Hematopoietic multipotent progenitor cell treated with erythropoietin and hydrocortisone succinate and interleukin-3 and kit ligand, for 4 days (in vitro differentiated cells): Measurements from ENCODE around the gene TNKS1BP1.

Source experiments
- DNase-seq: peaks from one replicate; pipeline ENCODE4 v3.0.0-alpha.2; 2015

The TNKS1BP1 gene

GRCh38 chr11:57324154-57324885, 432 bp downstream of the TNKS1BP1 start:
- peak; percentile 53 for DNase-seq

GRCh38 chr11:57323855-57324153, 948 bp downstream of the TNKS1BP1 start:
- DNase-seq: no peak

DNA sequence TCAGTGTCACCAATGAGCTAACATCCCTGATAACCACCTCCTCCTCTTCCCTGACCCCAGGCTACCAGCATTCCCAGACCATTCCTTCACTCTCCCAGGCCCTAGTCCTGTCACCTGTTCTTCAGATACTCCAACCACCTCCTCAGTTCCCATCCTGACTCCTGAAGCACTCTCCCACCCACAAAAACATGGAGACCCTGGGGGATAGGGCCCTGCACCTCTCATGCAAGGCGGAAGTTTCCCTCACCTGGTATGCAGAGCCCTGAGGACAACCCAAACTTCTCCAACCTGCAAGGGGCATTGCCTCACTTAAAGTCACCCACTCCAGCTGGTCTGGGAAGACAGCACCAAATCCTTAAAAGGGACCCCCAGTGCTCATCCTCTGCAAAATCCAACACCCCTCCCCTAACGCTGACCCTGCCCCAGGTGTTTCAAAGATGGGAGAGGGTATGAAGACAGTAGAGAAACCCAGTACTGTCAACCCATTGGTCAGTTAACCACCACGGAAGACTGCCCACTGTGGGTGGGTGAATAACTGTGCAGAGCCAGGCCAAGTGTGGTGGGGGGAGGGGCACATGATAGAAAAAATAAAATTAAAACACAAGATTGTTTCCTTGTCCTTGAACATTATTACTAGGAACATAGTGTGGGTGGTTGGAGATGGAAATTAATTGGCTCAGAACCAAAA, 1.4 kb downstream of the TNKS1BP1 start:
- peak; percentile 37 for DNase-seq

DNA sequence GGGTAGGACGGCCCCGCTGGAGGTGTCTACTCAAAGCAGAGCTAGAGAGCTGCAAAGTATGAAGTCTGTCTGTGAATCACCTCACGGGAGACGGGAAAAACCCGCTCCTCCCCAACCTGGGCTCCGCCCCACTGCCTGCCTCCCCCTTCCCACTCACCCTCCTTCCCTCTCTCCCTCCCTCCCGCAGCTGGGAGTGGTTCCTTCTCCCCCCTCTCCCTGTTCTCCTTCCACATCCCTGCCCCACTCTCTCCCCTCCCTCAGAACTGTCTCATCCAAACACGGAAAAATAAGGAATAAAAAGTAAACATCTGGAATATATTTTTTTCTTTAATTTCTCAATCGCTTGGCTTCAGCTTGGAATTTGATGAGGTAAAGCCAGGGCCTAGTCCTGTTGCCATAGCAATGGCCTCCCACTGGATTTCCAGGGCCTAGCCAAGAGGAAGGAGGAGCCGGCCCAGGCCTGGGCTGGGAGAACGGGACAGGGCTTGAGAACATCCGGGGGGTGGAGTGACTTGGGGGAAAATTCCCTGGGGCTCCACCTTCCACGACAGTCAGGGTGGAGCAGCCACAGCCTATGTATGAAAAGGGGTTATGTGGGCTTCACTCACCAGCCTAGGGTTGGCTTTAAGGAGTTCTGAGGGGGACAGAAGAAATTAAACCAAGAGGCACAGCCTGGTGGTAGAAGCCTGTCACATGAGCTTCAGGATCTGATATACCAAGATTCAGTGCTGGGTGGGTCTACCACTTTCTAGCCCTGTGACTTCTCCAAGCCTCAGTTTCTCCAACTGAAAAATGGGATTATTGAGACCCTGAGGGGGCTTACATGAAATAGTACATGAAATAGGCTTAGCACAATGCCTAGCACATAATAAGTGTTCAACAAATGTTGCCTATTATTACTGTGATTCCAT, 2.2 kb downstream of the TNKS1BP1 start:
- peak; percentile 50 for DNase-seq

GRCh38 chr11:57321388-57322255, 3.1 kb downstream of the TNKS1BP1 start:
- peak; percentile 89 for DNase-seq

GRCh38 chr11:57320719-57321387, 3.9 kb downstream of the TNKS1BP1 start:
- no peak for DNase-seq

GRCh38 chr11:57320067-57320718, 4.6 kb downstream of the TNKS1BP1 start:
- no peak for DNase-seq

DNA sequence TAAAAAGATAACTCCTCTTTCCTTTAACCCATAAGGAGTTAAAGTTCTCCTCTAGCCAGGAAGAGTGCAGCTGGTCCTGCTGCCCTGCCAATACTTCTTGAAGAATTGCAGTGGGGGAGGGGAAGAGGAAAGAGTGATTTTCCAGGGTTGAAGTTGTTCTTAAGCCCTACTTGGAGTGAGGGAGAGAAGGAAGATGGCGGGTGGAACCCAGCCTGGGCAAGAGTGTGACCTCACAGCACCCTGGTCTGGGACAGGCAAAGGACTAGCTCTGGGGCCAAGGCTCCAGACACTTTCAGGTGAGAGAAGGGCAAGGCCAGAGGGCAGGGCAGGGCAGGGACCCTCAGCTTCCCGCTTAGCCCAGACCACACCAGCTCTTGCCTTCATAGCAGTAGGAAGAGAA, 6.6 kb downstream of the TNKS1BP1 start:
- DNase-seq: no peak

- no peak for DNase-seq
Measured at GRCh38 chr11:57316017-57316416, 8.7 kb downstream of the TNKS1BP1 start.

GRCh38 chr11:57315491-57315890, 9.3 kb downstream of the TNKS1BP1 start:
- peak; percentile 79 for DNase-seq

DNA sequence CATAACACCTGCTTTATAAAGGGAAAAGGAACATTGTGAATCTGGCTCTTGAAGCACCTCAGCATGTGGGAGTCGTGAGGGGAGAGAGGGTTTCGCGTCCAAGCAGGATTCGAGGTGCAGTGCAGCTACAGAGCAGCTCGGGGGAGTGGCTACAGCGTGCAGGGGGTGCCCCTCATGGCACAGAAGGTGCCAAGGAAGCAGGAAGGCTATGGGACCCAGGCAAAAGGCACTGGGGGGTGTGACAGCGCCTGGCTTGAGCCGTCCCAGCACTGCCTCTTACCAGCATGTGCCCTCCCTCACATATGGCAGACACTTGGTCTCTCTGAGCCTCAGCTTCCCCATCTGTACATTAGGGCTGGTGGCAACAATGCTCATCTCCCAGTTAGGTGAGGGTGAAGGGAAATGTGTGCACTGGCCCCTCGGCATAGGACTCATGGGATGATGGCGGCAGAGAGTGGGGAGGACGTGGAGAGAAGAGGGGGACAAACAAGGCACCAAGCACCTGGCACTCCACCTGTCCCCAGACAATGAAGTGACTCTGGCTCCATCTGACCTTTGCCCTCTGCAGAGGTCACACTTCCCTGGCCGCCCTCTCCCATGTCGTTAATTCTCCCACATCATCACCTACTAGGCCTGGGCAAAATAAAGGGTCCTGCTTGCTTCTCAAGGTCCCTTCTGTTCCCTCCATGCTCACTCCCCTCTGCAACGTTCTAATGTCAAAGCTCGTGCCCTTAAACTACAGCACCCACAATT, 10.4 kb downstream of the TNKS1BP1 start:
- no peak for DNase-seq

- DNase-seq: no peak
Measured at GRCh38 chr11:57313788-57314135, 11.0 kb downstream of the TNKS1BP1 start.

DNA sequence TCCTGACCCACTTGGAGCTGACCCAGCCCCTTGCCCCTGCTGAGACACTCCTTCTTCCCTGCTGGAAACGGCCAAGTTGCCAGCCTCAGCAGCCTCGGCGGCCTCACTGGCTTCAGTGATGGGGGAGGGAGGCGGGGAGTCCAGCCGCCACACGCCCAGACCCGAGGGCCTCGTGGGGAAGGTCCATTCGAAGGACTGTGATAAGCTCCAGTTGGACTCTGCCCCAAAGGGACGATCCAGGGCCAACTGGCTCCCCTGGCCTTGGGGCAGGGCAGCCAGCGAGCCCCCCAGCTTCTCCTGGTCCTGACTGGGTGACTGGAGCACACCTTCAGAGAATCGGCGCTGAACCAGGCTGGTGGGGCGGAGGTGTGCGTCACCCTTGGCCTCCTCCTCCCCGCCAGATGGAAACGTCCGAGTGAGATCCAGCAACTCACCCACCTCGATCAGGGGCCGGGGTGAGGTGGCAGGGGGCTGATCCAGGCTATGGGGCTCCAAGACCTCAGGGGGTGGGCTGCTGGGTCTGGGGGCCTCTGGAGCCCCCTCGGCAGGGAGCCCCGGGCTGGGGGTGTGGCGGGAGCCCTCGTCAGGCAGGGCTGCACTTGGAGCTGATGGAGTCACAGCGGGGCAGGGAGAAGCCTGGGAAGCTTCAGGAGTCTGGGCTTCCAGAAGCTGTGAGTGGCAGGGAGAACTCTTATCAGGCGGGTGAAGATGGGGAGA, 11.5 kb downstream of the TNKS1BP1 start:
- DNase-seq: no peak

DNA sequence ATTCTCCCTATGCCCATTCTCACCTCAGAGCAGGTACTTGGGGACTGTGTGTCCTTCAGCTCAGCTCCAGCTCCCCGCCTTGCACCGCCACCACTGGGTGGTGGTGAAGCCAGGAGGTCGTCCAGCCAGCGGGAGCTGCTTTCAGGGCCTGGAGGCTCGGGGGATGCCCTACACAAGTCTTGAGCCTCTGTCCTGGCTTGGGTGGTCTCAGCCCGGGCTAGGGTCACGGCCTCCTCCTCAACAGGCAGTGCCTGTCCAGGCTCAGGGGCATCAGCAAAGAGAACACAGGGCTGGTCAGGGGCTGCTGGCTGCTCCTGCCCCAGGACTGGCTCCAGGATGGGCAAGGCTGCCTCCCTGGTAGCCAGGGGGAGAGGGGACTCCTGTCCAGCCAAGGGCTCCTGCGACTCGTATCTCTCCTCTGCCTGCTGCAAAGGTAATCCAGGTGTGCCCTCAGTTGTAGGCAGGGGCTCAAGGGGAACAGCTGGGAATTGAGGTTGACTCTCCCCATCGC, 12.2 kb downstream of the TNKS1BP1 start:
- DNase-seq: peak; percentile 18

DNA sequence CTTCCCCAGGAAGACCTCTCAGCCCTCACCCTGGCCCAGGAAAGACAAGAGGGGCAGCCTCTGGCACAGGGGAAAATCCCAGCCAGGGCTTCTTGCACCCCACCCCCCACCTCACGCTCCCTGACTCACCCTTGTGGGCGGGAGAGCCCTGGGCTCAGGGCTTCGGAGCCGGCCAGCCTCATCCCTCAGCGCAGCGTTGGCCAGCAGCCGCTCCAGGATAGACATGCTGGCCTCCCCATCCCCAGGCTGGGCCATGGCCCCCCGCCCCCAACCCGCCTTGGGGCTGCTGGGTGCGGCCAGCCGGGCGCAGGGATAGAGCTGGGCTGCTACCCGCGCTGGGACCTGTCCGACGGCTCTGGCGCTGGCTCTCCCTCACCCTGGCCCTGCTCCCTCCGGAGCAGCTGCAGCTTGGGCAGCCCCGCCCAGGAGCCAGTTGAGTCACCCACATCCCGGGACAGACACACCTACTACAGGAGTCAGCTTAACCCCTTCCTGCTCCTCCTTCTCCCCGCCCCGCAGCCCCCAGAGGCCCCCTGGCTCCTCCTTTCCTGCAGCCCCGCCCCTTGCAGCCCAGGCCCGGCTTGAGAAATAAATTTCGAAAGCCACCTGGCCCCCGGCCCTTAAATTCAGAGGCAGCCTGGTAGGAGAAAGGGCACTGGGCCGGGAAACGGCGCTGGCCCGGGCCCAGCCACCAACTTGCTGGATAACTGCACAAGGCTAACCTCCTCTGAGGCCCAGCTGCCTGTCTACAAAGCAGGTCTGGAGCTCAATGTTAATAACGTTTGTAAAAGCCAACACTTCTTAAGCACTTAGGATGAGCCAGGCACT, 13.4 kb downstream of the TNKS1BP1 start:
- peak; percentile 93 for DNase-seq

DNA sequence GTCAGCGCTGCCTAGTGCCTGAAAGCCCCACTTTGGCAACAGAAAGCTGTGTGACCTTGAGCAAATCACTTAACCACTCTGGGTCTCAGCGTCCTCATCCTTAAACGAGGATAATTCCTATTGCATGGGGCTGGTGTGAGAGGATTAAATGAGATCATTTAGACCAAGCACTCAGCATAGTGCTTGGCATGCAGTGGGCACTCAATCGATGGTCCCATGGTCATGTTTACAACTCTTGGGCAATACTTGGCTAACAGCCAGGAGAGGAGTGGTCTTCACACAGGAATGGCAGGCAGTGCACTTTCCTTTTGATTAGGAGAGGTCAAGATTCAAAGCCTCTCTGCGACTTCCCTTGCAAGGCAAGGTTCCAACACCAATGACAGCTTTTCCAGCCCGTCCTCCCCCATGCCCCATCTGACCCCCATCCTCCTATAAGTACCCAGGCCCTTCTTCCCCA, 14.1 kb downstream of the TNKS1BP1 start:
- DNase-seq: no peak

DNA sequence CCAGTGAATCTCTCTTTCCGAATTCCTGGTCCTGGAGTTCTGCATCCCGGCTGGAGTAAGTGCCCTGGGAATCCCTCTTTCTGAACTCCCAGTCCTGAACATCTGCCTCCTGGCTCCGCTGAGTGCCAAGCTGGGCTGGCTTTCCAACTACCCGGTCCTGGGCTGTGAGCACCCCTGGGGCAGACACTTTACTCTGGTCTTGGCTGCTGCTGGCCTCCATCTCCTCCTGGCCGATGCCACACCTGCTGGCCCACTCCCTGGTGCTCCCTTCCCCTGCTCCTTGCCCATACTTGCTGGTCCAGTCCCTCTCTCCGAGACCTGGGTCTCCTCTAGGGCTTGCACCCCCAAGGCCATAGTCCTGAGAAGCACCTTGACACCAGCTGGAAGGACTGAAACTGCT, 14.7 kb downstream of the TNKS1BP1 start:
- DNase-seq: no peak

- no peak for DNase-seq
Measured at GRCh38 chr11:57309106-57310059, 15.4 kb downstream of the TNKS1BP1 start.
